Measurements from ENCODE around the gene PLBD1.

PLBD1 gene, protein sequence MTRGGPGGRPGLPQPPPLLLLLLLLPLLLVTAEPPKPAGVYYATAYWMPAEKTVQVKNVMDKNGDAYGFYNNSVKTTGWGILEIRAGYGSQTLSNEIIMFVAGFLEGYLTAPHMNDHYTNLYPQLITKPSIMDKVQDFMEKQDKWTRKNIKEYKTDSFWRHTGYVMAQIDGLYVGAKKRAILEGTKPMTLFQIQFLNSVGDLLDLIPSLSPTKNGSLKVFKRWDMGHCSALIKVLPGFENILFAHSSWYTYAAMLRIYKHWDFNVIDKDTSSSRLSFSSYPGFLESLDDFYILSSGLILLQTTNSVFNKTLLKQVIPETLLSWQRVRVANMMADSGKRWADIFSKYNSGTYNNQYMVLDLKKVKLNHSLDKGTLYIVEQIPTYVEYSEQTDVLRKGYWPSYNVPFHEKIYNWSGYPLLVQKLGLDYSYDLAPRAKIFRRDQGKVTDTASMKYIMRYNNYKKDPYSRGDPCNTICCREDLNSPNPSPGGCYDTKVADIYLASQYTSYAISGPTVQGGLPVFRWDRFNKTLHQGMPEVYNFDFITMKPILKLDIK

GRCh38 chr12:14567351-14568162 is at the start of gene PLBD1:
PLBD1 (minus strand) TSS chr12:14567883; CDS start chr12:14567696, 187 bp downstream.
- peak; percentile 41 for DNase-seq (ENCODE audit: extremely low read depth, insufficient read length)
- H3K4me3 ChIP-seq (replicated peaks; ENCODE audit: low read depth, low read length): no peak within 1 kb of the TSS
- TF ChIP-seq CTCF (IDR thresholded peaks at IDR 0.05; ENCODE audit: insufficient read depth, low read length, poor library complexity, severe bottlenecking): no peak
- H3K27me3 ChIP-seq (replicated peaks; ENCODE audit: control insufficient read depth, insufficient read depth, low read length): no peaks in the 10 kb centered on the region; the same call in 1 of the 2 replicates
- H3K36me3 ChIP-seq (ENCODE audit: control insufficient read depth, insufficient read depth, low read length): no peaks in the 10 kb centered on the region

GRCh38 chr12:14614704-14615121 is 47.0 kb upstream of the PLBD1 start:
- no peak for TF ChIP-seq CTCF (IDR thresholded peaks at IDR 0.05; ENCODE audit: insufficient read depth, low read length, poor library complexity, severe bottlenecking)
- Histone ChIP-seq H3K27me3 (replicated peaks; ENCODE audit: control insufficient read depth, insufficient read depth, low read length) (no peaks in the 10 kb centered on the region), H3K4me3 (replicated peaks; ENCODE audit: low read depth, low read length) (no peak overlapping the region), H3K36me3 (ENCODE audit: control insufficient read depth, insufficient read depth, low read length) (no peaks in the 10 kb centered on the region)
- peak; percentile 74 for DNase-seq (ENCODE audit: extremely low read depth, insufficient read length)

GRCh38 chr12:14613718-14614117 is 46.0 kb upstream of the PLBD1 start:
- DNase-seq (ENCODE audit: extremely low read depth, insufficient read length): peak; percentile 85
- H3K27me3 ChIP-seq (replicated peaks; ENCODE audit: control insufficient read depth, insufficient read depth, low read length): no peaks in the 10 kb centered on the region
- peak overlapping the region; percentile 12; the same call in 1 of the 2 replicates for H3K4me3 ChIP-seq (replicated peaks; ENCODE audit: low read depth, low read length)
- H3K36me3 ChIP-seq (ENCODE audit: control insufficient read depth, insufficient read depth, low read length): no peaks in the 10 kb centered on the region
- TF ChIP-seq CTCF (IDR thresholded peaks at IDR 0.05; ENCODE audit: insufficient read depth, low read length, poor library complexity, severe bottlenecking): no peak

- Histone ChIP-seq H3K36me3 (ENCODE audit: control insufficient read depth, insufficient read depth, low read length) (no peaks in the 10 kb centered on the region), H3K27me3 (replicated peaks; ENCODE audit: control insufficient read depth, insufficient read depth, low read length) (no peaks in the 10 kb centered on the region), H3K4me3 (replicated peaks; ENCODE audit: low read depth, low read length) (no peak overlapping the region)
- DNase-seq (ENCODE audit: extremely low read depth, insufficient read length): no peak
- no peak for TF ChIP-seq CTCF (IDR thresholded peaks at IDR 0.05; ENCODE audit: insufficient read depth, low read length, poor library complexity, severe bottlenecking)
These were observed 45.3 kb upstream of the PLBD1 start for GRCh38 chr12:14612898-14613445.

DNA sequence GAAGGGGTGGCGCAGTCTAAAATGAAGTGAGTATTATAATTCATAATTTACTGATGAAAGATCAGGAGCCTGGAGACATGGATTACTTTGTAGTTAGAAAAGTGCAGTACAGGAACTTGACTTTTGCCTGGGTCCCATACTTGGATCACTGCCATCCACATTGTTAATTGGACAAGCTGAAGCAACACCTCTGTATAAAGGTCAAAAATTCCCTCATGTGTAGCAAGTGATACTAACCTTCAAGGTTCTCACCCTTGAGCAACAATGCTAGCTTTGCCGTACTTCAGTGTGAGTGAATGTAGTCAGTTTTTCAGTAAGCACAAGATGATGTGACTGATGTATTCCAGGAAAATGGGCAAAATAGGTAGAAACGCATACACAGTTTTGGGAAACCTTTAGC is 44.6 kb upstream of the PLBD1 start:
- Histone ChIP-seq H3K27me3 (replicated peaks; ENCODE audit: control insufficient read depth, insufficient read depth, low read length) (no peaks in the 10 kb centered on the region), H3K36me3 (ENCODE audit: control insufficient read depth, insufficient read depth, low read length) (no peaks in the 10 kb centered on the region), H3K4me3 (replicated peaks; ENCODE audit: low read depth, low read length) (no peak overlapping the region)
- no peak for DNase-seq (ENCODE audit: extremely low read depth, insufficient read length)
- no peak for TF ChIP-seq CTCF (IDR thresholded peaks at IDR 0.05; ENCODE audit: insufficient read depth, low read length, poor library complexity, severe bottlenecking)

Measured in GM06990 (cell line).